ENCODE measurements around the gene SYT2.

DNA sequence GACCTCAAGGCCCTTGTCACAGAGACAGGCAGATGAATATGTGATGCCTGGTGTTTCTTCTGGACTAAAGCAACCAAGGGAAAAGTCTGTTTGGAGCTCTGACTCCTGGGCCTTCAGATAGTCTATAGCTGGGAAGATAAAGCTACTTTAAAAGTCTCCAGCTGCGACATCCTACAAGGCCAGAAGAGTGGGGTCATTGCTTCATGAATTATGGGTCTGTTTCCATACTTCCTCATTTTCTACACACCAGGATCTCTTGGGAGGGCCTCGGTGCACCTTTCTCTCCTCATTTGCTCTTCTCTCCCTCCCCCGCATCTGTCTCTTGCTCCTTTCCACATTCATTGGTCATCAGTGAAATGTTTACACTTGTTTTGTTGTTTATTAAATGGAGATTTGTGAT, 44.8 kb downstream of the SYT2 start:
- TF ChIP-seq POLR2AphosphoS5 (IDR thresholded peaks at IDR 0.05; ENCODE audit: low read depth, low read length), result no peak
- TF ChIP-seq SIN3A (IDR thresholded peaks at IDR 0.05; ENCODE audit: borderline replicate concordance, insufficient read depth, low read length), result no peak
- TF ChIP-seq, protein P1, sequence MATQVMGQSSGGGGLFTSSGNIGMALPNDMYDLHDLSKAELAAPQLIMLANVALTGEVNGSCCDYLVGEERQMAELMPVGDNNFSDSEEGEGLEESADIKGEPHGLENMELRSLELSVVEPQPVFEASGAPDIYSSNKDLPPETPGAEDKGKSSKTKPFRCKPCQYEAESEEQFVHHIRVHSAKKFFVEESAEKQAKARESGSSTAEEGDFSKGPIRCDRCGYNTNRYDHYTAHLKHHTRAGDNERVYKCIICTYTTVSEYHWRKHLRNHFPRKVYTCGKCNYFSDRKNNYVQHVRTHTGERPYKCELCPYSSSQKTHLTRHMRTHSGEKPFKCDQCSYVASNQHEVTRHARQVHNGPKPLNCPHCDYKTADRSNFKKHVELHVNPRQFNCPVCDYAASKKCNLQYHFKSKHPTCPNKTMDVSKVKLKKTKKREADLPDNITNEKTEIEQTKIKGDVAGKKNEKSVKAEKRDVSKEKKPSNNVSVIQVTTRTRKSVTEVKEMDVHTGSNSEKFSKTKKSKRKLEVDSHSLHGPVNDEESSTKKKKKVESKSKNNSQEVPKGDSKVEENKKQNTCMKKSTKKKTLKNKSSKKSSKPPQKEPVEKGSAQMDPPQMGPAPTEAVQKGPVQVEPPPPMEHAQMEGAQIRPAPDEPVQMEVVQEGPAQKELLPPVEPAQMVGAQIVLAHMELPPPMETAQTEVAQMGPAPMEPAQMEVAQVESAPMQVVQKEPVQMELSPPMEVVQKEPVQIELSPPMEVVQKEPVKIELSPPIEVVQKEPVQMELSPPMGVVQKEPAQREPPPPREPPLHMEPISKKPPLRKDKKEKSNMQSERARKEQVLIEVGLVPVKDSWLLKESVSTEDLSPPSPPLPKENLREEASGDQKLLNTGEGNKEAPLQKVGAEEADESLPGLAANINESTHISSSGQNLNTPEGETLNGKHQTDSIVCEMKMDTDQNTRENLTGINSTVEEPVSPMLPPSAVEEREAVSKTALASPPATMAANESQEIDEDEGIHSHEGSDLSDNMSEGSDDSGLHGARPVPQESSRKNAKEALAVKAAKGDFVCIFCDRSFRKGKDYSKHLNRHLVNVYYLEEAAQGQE (IDR thresholded peaks at IDR 0.05; ENCODE audit: insufficient read depth in 1 of 2, low read depth in 2 of 2, low read length in 2 of 2), result no peak

Data from PFSK-1 (cell line).